ENCODE measurements around the gene APOC4. TPM values are rescaled to one million over a fixed set of nuclear protein-coding genes. Genes with fewer than 3 reads are reported as not detected.
"Not testable (repeated sequence)": the region's sequence is repeated elsewhere in the genome, so short reads cannot be mapped to it uniquely, and the experiment has no call there.

The APOC4 gene
- total and polyA plus RNA-seq, 4 donors = 1.0 to 420 (median 275) TPM

DNA sequence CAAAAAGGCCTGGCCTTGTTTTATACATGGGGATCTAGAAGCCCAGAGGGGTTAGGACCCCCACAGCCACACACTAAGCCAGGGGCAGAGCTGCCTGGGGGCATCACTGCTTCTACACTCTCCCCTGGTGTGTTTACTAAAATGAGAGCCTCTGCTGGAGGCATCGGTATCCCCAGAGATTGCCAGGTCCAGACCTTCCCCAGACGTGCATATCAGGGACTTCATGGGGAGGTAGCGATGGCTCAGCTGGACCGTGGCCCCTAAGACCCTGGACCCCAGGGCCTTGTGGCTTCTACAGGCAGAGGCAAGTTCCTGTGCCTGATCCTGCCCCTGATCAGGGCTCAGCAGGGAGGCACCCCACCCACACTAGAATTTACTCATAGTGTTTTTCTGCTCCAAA, 26.6 kb downstream of the APOC4 start:
- DNase-seq (ENCODE audit: low spot score) = no peak
- no peaks in the 10 kb centered on the region for H3K9me3 ChIP-seq (ENCODE audit: control insufficient read depth in 4 of 4, low read length in 3 of 4)
- no peaks in the 10 kb centered on the region for H3K4me1 ChIP-seq (ENCODE audit: control insufficient read depth in 4 of 4, insufficient read depth in 4 of 4, low read length in 3 of 4)
- H3K36me3 ChIP-seq (ENCODE audit: control insufficient read depth in 4 of 4, insufficient read depth in 3 of 4, low read depth in 1 of 4, low read length in 3 of 4) = peaks cover 2 to 33% (median 12%) of the 10 kb centered on the region in 4 donors
- H3K27ac ChIP-seq (ENCODE audit: low read depth in 1 of 2, low read length in 2 of 2) = no peak overlapping the region
- no peak overlapping the region for H3K4me3 ChIP-seq (ENCODE audit: low read depth in 1 of 3, low read length in 3 of 3)
- TF ChIP-seq SP1 (IDR thresholded peaks at IDR 0.05) (no peak), CTCF (IDR thresholded peaks at IDR 0.05; ENCODE audit: low read depth, low read length, missing input control) (no peak), FOXA1 (IDR thresholded peaks at IDR 0.05) (no peak), REST (IDR thresholded peaks at IDR 0.05) (no peak), TAF1 (conservative IDR thresholded peaks at IDR 0.05) (no peak), FOXA2 (IDR thresholded peaks at IDR 0.05) (no peak), EGR1 (IDR thresholded peaks at IDR 0.05; ENCODE audit: low read depth in 2 of 2) (no peak), RAD21 (IDR thresholded peaks at IDR 0.05) (no peak)
- TF ChIP-seq, protein P1, sequence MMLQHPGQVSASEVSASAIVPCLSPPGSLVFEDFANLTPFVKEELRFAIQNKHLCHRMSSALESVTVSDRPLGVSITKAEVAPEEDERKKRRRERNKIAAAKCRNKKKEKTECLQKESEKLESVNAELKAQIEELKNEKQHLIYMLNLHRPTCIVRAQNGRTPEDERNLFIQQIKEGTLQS (IDR thresholded peaks at IDR 0.05) = no peak
- WGBS = 97% methylated on average over 4 of the region's 4 CpGs
- H3K9ac ChIP-seq (ENCODE audit: low read depth in 1 of 2, low read length in 2 of 2) = no peak overlapping the region
- no peaks in the 10 kb centered on the region for H3K27me3 ChIP-seq (ENCODE audit: control insufficient read depth in 4 of 4, insufficient read depth in 4 of 4, low read length in 3 of 4)

DNA sequence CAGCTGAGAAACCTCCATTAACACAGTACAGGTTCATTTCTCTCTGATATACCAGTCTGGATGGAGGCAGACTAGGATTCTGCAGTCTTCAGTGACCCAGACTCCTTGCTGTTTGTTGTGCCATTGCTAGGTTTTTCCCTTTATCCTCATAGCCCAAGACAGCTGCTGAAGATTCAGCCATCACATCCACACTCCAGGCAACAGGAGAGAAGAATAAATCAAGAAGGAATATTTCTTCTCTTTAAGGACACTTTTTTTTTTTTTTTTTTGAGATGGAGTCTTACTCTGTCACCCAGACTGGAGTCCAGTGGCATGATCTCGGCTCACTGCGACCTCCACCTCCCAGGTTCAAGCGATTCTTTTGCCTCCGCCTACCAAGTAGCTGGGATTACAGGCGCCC, 27.4 kb downstream of the APOC4 start:
- H3K9me3 ChIP-seq (ENCODE audit: control insufficient read depth in 4 of 4, low read length in 3 of 4) = no peaks in the 10 kb centered on the region
- DNase-seq (ENCODE audit: low spot score) = no peak
- H3K4me3 ChIP-seq (ENCODE audit: low read depth in 1 of 3, low read length in 3 of 3) = no peak overlapping the region
- no peak for TF ChIP-seq MAX (IDR thresholded peaks at IDR 0.05)
- no peak for TF ChIP-seq HNF4A (conservative IDR thresholded peaks at IDR 0.05)
- no peak for TF ChIP-seq HNF4G (IDR thresholded peaks at IDR 0.05)
- TF ChIP-seq TAF1 (conservative IDR thresholded peaks at IDR 0.05) = no peak
- no peak for TF ChIP-seq EGR1 (IDR thresholded peaks at IDR 0.05; ENCODE audit: low read depth in 2 of 2)
- TF ChIP-seq RXRA (IDR thresholded peaks at IDR 0.05) = no peak
- TF ChIP-seq, protein P1 (IDR thresholded peaks at IDR 0.05) = no peak
- no peak for TF ChIP-seq NR2F2 (IDR thresholded peaks at IDR 0.05)
- no peak for TF ChIP-seq JUND (IDR thresholded peaks at IDR 0.05)
- no peak for TF ChIP-seq FOXA2 (IDR thresholded peaks at IDR 0.05)
- no peak for TF ChIP-seq REST (IDR thresholded peaks at IDR 0.05)
- TF ChIP-seq FOXA1 (IDR thresholded peaks at IDR 0.05) = no peak
- no peak for TF ChIP-seq GABPA (IDR thresholded peaks at IDR 0.05 in 1 of 2, conservative IDR thresholded peaks at IDR 0.05 in 1 of 2)
- no peak for TF ChIP-seq CTCF (IDR thresholded peaks at IDR 0.05; ENCODE audit: low read depth, low read length, missing input control)
- no peak overlapping the region for H3K27ac ChIP-seq (ENCODE audit: low read depth in 1 of 2, low read length in 2 of 2)
- H3K36me3 ChIP-seq (ENCODE audit: control insufficient read depth in 4 of 4, insufficient read depth in 3 of 4, low read depth in 1 of 4, low read length in 3 of 4) = peaks cover 2 to 35% (median 16%) of the 10 kb centered on the region in 4 donors
- over 99% methylated on average over 5 of the region's 5 CpGs for WGBS
- no peaks in the 10 kb centered on the region for H3K27me3 ChIP-seq (ENCODE audit: control insufficient read depth in 4 of 4, insufficient read depth in 4 of 4, low read length in 3 of 4)
- no peak overlapping the region for H3K9ac ChIP-seq (ENCODE audit: low read depth in 1 of 2, low read length in 2 of 2)
- peaks cover 0 to 5% (median 1%) of the 10 kb centered on the region in 4 donors for H3K4me1 ChIP-seq (ENCODE audit: control insufficient read depth in 4 of 4, insufficient read depth in 4 of 4, low read length in 3 of 4)

DNA sequence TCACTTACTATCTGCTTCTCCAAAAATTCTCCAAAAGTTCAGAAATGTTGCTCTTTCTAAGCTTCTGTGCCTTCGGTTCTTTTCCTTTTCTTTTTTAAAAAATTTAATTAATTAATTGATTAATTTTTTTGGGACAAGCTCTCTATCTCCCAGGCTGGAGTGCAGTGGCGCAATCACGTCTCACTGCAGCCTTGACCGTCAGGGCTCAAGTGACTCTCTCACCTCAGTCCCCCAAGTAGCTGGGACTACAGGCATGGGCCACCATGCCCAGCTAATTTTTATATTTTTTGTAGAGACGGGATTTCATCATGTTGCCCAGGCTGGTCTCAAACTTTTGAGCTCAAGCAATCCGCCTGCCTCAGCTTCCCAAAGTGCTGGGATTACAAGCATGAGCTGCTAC, 29.4 kb downstream of the APOC4 start:
- not testable (repeated sequence) for H3K9me3 ChIP-seq (ENCODE audit: control insufficient read depth in 4 of 4, low read length in 3 of 4); DNase-seq (ENCODE audit: low spot score); H3K4me3 ChIP-seq (ENCODE audit: low read depth in 1 of 3, low read length in 3 of 3); H3K4me1 ChIP-seq (ENCODE audit: control insufficient read depth in 4 of 4, insufficient read depth in 4 of 4, low read length in 3 of 4); H3K27ac ChIP-seq (ENCODE audit: low read depth in 1 of 2, low read length in 2 of 2); H3K9ac ChIP-seq (ENCODE audit: low read depth in 1 of 2, low read length in 2 of 2); H3K27me3 ChIP-seq (ENCODE audit: control insufficient read depth in 4 of 4, insufficient read depth in 4 of 4, low read length in 3 of 4)
- H3K36me3 ChIP-seq (ENCODE audit: control insufficient read depth in 4 of 4, insufficient read depth in 3 of 4, low read depth in 1 of 4, low read length in 3 of 4) = peaks cover 7 to 47% (median 26%) of the 10 kb centered on the region in 4 donors
- WGBS = 94% methylated on average over 6 of the region's 6 CpGs

Data from liver (tissue), 9 donors.